Measurements from ENCODE around the gene DNAH10.

DNAH10 gene

GRCh38 chr12:123845881-123846280, 83.8 kb downstream of the DNAH10 start:
- DNase-seq = no peak

GRCh38 chr12:123846340-123846739, 84.2 kb downstream of the DNAH10 start:
- DNase-seq = no peak

GRCh38 chr12:123847019-123847418, 84.9 kb downstream of the DNAH10 start:
- DNase-seq = no peak

GRCh38 chr12:123847876-123848275, 85.8 kb downstream of the DNAH10 start:
- no peak for DNase-seq

- DNase-seq = no peak
Measured at GRCh38 chr12:123849517-123849916, 87.4 kb downstream of the DNAH10 start.

GRCh38 chr12:123850246-123851134, 88.4 kb downstream of the DNAH10 start:
- DNase-seq = no peak

- DNase-seq = no peak
Measured at GRCh38 chr12:123853396-123854070, 91.4 kb downstream of the DNAH10 start.

- DNase-seq = no peak
Measured at GRCh38 chr12:123854232-123854631, 92.1 kb downstream of the DNAH10 start.

- no peak for DNase-seq
Measured at GRCh38 chr12:123854918-123855317, 92.8 kb downstream of the DNAH10 start.

- DNase-seq = no peak
Measured at GRCh38 chr12:123856681-123857080, 94.6 kb downstream of the DNAH10 start.

GRCh38 chr12:123858176-123858575, 96.1 kb downstream of the DNAH10 start:
- no peak for DNase-seq

GRCh38 chr12:123859035-123859434, 96.9 kb downstream of the DNAH10 start:
- no peak for DNase-seq

GRCh38 chr12:123860377-123860776, 98.3 kb downstream of the DNAH10 start:
- no peak for DNase-seq

GRCh38 chr12:123861392-123861791, 99.3 kb downstream of the DNAH10 start:
- no peak for DNase-seq

GRCh38 chr12:123867141-123867540, 105.0 kb downstream of the DNAH10 start:
- DNase-seq = no peak

GRCh38 chr12:123868791-123869190, 106.7 kb downstream of the DNAH10 start:
- DNase-seq = no peak

- DNase-seq = no peak
Measured at GRCh38 chr12:123873793-123874192, 111.7 kb downstream of the DNAH10 start.

- DNase-seq = no peak
Measured at GRCh38 chr12:123877968-123878367, 115.9 kb downstream of the DNAH10 start.

GRCh38 chr12:123879101-123879500, 117.0 kb downstream of the DNAH10 start:
- no peak for DNase-seq

- no peak for DNase-seq
Measured at GRCh38 chr12:123879691-123880090, 117.6 kb downstream of the DNAH10 start.

- no peak for DNase-seq
Measured at GRCh38 chr12:123882161-123882705, 120.1 kb downstream of the DNAH10 start.

- DNase-seq = no peak
Measured at GRCh38 chr12:123886258-123886657, 124.2 kb downstream of the DNAH10 start.

- DNase-seq = no peak
Measured at GRCh38 chr12:123886931-123887582, 125.0 kb downstream of the DNAH10 start.

Data from NCI-H446 treated with DMSO at 0.1 percent for 48 hours (cell line).